Stimulated activated CD4-positive, alpha-beta T cell treated with anti-CD3 and anti-CD28 coated beads, Interleukin-4, amount 100 ng/mL, for 24 hours (primary cell): ENCODE data around the gene LINC01488.

ENCODE experiments used
- DNase-seq: peaks from one replicate; pipeline ENCODE4 v3.0.0-alpha.2; 2020

Gene LINC01488

GRCh38 chr11:69465236-69466000, 16.0 kb upstream of the LINC01488 start:
- DNase-seq, result no peak

GRCh38 chr11:69466039-69466438, 15.4 kb upstream of the LINC01488 start:
- DNase-seq, result no peak

- no peak for DNase-seq
These were observed 14.3 kb upstream of the LINC01488 start for GRCh38 chr11:69467196-69467595.

- DNase-seq, result no peak
These were observed 13.8 kb upstream of the LINC01488 start for GRCh38 chr11:69467646-69468045.

- no peak for DNase-seq
These were observed 13.2 kb upstream of the LINC01488 start for GRCh38 chr11:69468221-69468620.

- DNase-seq, result no peak
These were observed 12.3 kb upstream of the LINC01488 start for GRCh38 chr11:69468911-69469885.

GRCh38 chr11:69470301-69470700, 11.2 kb upstream of the LINC01488 start:
- no peak for DNase-seq

- DNase-seq, result no peak
These were observed 10.4 kb upstream of the LINC01488 start for GRCh38 chr11:69470793-69471728.

GRCh38 chr11:69471729-69472540, 9.5 kb upstream of the LINC01488 start:
- DNase-seq, result no peak

- DNase-seq, result no peak
These were observed 8.8 kb upstream of the LINC01488 start for GRCh38 chr11:69472541-69473275.

- no peak for DNase-seq
These were observed 8.1 kb upstream of the LINC01488 start for GRCh38 chr11:69473276-69473845.

GRCh38 chr11:69474736-69475135, 6.7 kb upstream of the LINC01488 start:
- no peak for DNase-seq

- DNase-seq, result no peak
These were observed 6.2 kb upstream of the LINC01488 start for GRCh38 chr11:69475141-69475865.

GRCh38 chr11:69475866-69476471, 5.5 kb upstream of the LINC01488 start:
- no peak for DNase-seq

- DNase-seq, result no peak
These were observed 4.9 kb upstream of the LINC01488 start for GRCh38 chr11:69476509-69476961.

GRCh38 chr11:69477086-69477485, 4.4 kb upstream of the LINC01488 start:
- DNase-seq, result no peak

GRCh38 chr11:69479591-69480271, 1.7 kb upstream of the LINC01488 start:
- DNase-seq, result no peak

GRCh38 chr11:69480547-69481392, 693 bp upstream of the LINC01488 start:
- no peak for DNase-seq
